HL-60/S4 treated with retinoic acid at 250 ng/mL for 4 days and 3 days (cell line): Measurements from ENCODE around the gene HSF5.
"Not testable (repeated sequence)": the region's sequence is repeated elsewhere in the genome, so short reads cannot be mapped to it uniquely, and the experiment has no call there.

Experiments
- in situ Hi-C: fragments of 300-500 bp; cut with MboI; formaldehyde crosslinking; loops from 2 replicates; pipeline ENCODE4 v1.7.0; 2022; ENCODE audit warnings: low sequenced_read_pairs

The HSF5 gene

DNA sequence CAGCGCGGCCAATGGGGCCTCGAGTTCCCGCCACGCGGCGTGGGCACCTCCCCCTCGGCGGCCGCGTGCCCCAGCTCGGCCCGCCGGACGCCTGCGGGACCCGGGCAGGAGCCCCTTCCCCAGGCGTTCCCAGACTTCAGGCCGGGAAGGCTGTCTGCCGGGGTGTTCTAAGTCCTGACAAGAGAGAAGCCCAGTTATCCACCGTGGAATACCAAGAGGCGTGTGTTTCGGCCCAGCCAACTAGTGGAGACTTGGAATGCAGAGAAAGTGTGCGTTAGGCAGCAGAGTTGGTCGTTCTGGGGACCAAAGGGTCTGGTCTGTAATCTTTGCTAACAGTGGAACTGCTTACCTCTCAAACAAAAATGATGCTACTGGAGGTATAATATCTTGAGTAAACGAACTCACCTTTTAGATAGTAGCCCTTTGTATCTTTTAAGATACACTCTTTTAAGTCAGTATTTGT is 251 bp upstream of the HSF5 start:
- in situ Hi-C loops: no loop called here

DNA sequence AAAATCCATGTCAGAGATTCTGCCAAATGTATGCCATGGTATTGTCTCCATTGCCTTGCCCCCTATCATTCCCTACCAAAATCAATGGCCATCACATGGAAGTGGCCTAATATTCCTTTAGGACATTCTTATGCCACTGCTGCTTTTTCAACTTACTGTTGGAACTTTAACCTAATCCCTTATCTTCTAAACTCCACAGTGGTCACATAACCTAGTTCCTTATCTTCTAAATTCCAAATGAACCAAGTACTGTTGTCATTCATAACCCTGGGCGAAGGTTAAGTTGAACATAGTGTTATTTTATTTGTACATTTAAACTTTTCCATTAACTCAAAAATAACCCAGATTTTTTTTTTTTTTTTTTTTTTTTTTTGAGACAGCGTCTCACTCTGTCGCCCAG is 3.6 kb downstream of the HSF5 start:
- in situ Hi-C loops: no loop called here

DNA sequence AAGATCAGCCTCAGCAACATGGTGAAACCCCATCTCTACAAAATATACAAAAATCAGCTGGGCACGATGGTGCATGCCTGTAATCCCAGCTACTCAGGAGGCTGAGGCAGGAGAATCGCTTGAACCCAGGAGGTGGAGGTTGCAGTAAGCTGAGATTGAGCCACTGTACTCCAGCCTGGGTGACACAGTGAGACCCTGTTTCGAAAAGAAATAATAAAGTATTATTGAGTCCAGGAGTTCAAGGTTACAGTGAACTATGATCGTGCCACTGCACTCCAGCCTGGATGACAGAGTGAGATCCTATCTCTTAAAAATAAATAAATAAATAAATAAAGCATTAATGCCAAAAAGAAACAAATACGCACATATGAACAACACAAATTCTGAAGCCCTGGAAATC is 6.4 kb downstream of the HSF5 start:
- in situ Hi-C loops: not testable (repeated sequence)

- in situ Hi-C loops: no loop called here
Observed at GRCh38 chr17:58480090-58480489, 8.1 kb downstream of the HSF5 start.

GRCh38 chr17:58476812-58477211 is 11.4 kb downstream of the HSF5 start:
- in situ Hi-C loops: no loop called here

GRCh38 chr17:58475985-58476384 is 12.2 kb downstream of the HSF5 start:
- in situ Hi-C loops: no loop called here

- in situ Hi-C loops: no loop called here
Observed at GRCh38 chr17:58470356-58470755, 17.9 kb downstream of the HSF5 start.

- in situ Hi-C loops: no loop called here
Observed at GRCh38 chr17:58468944-58469343, 19.3 kb downstream of the HSF5 start.

- in situ Hi-C loops: no loop called here
Observed at GRCh38 chr17:58455491-58455890, 32.7 kb downstream of the HSF5 start.

DNA sequence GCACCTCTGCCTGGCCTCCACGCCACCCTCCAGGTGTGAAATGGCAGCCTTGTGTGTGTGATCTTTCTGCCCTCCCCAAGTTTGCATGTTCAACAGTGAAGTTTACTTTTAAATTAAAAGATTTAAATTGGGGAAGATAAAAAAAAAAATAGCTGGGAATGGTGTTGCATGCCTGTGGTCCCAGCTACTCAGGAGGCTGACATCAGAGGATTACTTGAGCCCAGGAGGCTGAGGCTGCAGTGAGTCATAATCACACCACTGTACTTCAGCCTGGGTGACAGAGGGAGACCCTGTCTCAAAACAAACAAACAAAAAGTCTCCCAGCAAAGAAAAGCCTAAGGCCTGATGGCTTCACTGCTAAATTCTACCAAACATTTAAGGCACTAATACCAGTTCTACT is 35.5 kb downstream of the HSF5 start:
- in situ Hi-C loops: no loop called here

DNA sequence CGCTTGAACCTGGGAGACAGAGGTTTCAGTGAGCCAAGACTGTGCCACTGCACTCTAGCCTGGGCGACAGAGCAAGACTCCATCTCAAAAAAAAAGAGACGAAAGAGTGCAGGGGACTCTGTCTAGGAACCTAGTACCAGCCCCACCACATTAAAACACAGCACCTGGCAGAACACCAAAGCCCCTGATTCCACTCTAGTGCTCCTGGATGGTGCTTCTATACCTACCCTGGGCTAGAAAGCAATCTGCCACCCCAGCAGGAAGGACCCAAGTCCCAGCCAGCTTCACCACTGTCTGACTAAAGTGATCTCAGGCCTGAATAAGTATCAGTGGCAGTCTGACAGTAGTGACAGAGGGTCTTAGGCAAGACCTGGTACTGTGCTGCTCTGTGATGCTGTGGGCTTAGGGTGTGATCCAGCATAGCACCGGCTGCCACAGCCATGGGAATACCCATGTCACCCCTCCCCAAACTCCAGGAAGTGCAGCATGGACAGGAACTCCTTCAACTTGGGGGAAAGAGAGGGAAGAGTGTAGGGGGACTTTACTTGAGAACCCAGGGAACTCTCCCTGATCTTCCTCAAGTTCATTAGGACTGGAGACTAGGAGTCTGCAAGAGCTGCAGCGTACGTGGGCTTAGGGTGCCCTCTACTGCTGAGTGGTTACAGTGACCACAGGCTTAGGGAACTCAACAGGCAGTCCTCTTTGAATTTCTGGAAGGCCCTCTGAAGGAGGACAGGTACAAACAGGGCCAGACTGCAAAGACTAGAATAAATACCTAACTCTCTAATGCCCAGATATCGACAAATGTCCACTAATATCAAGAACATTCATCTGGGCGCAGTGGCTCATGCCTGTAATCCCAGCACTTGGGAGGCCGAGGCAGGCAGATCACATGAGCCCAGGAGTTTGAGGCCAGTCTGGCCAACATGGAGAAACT is 40.9 kb downstream of the HSF5 start:
- in situ Hi-C loops: loop anchor here (10.0 kb wide), 1 partner anchor 323 kb away; no protein-coding TSS in a partner anchor

DNA sequence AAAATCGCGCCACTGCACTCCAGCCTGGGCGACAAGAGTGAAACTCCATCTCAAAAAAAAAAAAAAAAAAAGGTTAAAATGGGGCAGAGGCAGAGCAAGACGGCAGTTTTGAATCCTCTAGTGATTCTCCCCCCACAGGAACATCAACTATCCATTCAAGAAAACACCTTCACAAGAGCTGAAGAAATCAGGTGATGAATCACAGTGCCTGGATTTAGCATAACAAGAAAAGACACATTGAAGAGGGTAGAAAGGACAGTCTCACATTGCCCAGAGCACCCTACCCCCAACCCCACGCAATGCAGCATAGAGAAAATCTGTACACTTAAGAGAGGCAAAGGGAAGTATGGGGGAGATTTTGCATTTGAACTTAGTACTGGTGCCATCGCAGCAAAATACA is 42.1 kb downstream of the HSF5 start:
- in situ Hi-C loops: loop anchor here (10.0 kb wide), 1 partner anchor 321 kb away; no protein-coding TSS in a partner anchor

- in situ Hi-C loops: no loop called here
Observed at GRCh38 chr17:58436805-58437239, 51.4 kb downstream of the HSF5 start.

GRCh38 chr17:58436245-58436644 is 52.0 kb downstream of the HSF5 start:
- in situ Hi-C loops: no loop called here

- in situ Hi-C loops: no loop called here
Observed at GRCh38 chr17:58432806-58433573, 55.2 kb downstream of the HSF5 start.

DNA sequence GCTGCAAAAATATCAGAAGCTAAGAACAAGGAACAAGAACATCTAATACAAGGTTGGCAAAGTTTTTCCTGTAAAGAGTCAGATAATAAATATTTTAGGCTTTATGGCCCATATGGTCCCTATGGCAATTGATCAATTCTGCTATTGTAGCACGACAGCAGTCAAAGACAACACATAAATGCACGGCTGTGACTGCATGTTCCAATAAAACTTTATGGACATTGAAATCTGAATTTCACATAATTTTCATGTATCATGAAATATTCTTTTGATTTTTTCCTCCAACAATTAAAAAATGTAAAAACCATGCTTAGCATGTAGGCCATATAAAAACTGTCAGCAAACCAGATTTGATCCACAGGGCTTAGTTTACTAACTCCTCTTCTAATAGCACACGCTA is 60.4 kb downstream of the HSF5 start:
- in situ Hi-C loops: no loop called here

- in situ Hi-C loops: no loop called here
Observed at GRCh38 chr17:58421711-58422110, 66.5 kb downstream of the HSF5 start.

DNA sequence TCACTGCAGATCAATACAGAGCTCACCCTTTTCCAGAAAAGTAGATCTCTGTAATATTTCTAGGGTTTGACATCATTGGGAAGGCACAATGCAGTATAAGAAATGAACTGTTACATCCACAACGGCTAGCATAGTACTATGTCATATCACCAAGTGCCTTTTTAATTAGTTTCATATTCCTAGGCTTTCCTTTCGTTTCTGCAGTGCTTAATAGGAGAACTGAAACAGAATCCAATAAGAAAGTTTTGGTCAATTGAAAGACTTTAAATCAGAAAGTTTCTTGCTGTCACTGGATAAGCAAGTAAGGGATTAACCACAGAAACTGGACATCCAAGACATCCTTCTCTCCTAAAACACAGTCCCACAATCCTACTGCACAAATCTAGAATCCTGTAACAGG is 67.4 kb downstream of the HSF5 start:
- in situ Hi-C loops: no loop called here

DNA sequence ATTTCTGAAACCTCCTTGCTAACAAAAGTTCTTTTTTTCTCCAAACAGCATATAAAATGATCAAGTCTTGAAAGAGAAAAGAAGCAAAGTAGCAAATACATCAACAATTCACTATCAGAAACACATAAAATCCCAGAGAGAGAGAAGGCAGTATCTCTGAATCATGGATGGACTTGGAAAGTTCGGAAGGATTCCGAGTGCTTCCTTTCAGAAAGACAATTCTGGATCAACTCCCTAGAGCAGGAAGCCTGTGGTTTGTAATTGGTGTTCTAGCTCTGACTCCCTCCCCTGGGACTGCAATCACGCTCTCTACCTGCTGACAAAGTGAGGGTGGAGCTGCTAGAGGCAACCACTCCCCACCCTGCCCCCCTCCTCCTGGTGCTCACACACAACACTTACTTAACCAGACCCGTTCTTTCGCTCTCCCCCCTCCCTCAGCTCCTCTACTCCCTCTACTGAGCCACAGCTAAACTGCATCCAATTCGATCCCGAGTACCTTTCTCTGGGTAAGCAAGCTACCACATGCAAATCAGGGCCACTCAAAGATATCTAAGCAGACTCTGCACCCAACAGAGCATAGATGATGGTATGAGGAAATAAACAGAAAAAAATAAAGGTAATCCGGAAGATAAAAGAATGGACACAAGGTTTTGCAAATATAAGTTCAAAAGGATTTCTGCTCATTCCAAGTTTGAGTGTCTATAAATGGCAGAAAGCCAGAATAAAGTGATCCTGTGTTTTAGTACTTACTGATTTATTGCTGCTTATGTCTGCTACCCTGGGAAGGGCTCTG is 70.7 kb downstream of the HSF5 start, which contains the start of gene RNF43:
Gene RNF43 (minus strand): TSS at position 235 of the 793 bp plus-strand sequence. CDS start 1,957 bp downstream, outside the sequence.
- in situ Hi-C loops: no loop called here

GRCh38 chr17:58416937-58417299 is 71.3 kb downstream of the HSF5 start:
- in situ Hi-C loops: no loop called here

- in situ Hi-C loops: no loop called here
Observed at GRCh38 chr17:58416396-58416795, 71.8 kb downstream of the HSF5 start.
